Choroid plexus epithelial cell (primary cell): ENCODE measurements around the gene TXNRD2.
A peak's percentile ranks its signal among the peaks of the same experiment; 100 is the strongest.
"Not testable (repeated sequence)": the region's sequence is repeated elsewhere in the genome, so short reads cannot be mapped to it uniquely, and the experiment has no call there.

Experiments
- DNase-seq: peaks from one replicate; pipeline ENCODE4 v3.0.0-alpha.2; 2010; ENCODE audit warnings: low read depth
- H3K4me3 ChIP-seq: 2 replicates; pipeline ENCODE4 v1.5.1; 2011; ENCODE audit warnings: low read depth, mild to moderate bottlenecking, control low read depth, low read length, moderate library complexity
- TF ChIP-seq, protein P1 (sequence below): conservative IDR thresholded peaks from 2 replicates; pipeline ENCODE4 v1.5.1; 2011; ENCODE audit warnings: low read depth, mild to moderate bottlenecking, control low read depth, inconsistent platforms, low read length, moderate library complexity

The TXNRD2 gene

DNA sequence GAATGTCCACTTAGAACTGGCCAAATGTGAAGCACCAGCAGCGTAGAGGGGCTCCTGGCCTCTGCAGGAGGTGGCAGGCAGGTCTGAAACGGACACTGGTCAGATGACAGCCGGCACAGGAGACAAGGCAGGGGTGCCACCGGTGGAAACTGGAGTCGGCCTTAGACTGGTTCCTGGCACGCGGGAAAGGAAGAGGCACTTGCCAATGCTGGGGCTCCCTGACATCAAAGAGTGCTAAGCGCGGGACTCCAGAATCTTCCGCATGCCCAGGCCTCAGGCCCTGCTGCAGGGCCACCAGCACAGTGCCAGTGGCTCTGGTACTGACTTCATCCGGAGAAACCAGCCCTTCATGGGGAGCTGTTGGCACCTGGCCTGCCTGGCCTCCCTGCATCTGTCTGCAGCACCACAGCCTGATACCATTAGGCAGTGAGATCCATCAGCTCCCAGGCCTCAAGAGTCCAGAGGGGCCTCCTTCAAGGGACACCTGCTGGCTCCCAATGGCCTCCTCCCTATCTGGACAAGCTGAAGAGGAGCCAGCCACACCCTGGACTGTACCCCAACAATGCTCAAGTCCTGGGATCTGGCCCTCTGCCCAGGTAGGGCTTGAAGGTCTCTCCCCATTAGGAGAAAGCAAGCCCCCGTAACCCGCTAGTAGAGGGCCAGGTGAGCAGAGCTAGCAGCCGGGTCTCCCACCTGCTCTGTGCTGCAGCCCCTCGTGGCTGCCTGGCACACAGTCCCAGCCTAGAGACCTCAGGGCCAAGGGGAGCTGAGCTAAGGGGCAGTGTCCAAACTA, 57.3 kb downstream of the TXNRD2 start:
- TF ChIP-seq, protein P1, sequence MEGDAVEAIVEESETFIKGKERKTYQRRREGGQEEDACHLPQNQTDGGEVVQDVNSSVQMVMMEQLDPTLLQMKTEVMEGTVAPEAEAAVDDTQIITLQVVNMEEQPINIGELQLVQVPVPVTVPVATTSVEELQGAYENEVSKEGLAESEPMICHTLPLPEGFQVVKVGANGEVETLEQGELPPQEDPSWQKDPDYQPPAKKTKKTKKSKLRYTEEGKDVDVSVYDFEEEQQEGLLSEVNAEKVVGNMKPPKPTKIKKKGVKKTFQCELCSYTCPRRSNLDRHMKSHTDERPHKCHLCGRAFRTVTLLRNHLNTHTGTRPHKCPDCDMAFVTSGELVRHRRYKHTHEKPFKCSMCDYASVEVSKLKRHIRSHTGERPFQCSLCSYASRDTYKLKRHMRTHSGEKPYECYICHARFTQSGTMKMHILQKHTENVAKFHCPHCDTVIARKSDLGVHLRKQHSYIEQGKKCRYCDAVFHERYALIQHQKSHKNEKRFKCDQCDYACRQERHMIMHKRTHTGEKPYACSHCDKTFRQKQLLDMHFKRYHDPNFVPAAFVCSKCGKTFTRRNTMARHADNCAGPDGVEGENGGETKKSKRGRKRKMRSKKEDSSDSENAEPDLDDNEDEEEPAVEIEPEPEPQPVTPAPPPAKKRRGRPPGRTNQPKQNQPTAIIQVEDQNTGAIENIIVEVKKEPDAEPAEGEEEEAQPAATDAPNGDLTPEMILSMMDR, result no peak
- H3K4me3 ChIP-seq, result no peak overlapping the region
- DNase-seq, result no peak

DNA sequence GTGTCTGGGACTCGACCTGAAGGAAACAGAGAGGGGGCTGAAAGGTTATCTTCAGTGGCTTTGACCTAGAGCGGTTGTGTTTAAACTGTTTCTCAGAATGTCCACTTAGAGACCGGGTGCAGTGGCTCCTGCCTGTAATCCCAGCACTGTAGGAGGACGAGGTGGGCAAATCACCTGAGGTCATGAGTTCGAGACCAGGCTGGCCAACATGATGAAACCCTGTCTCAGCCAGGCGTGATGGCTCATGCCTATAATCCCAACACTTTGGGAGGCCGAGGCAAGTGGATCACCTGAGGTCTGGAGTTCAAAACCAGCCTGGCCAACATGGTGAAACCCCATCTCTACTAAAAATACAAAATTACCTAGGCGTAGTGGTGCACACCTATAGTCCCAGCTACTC, 58.2 kb downstream of the TXNRD2 start:
- H3K4me3 ChIP-seq, DNase-seq: not testable (repeated sequence)

DNA sequence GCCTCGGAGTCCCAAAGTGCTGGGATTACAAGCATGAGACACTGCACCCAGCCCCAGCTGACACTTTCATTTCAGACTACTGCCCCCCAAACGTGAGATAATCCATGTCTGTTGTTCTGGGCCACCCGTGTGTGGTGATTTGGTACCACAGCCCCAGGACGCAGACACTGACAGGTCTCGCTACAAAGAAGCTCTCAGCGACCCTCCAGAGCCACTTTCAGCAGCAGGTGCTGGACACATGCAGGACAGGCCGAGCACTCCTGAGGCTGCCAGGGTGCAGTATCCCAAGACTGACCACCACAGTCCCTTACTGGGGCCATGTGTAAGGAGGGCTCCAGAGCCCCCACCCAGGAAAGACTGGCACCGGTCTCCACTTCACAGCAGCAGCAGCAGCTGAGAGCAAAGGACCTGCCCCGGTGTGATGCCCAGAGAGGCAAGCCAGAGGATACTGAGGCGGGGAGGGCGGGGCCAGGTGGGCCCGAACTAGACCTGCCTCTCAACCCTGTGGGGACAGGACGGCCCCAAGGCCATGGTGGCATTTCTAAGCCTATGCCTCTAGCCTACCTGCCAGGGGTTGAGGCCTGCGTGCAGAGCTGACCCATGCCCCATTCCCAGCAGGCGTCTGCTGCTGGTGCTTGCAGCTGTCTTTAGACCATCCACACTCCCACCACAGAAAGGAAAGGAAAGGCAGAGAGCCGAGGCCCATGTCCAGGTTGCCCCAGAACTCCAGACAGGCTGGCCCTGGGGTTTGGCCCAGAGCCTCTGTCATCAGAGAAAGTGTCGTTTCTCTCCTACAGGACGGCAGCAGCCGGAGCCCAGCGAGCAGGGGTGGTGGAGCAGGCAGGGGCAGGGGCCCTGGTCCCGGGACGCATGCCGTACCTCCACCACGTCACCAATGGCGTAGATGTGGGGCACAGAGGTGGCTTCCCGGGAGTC, 58.9 kb downstream of the TXNRD2 start:
- no peak for DNase-seq
- H3K4me3 ChIP-seq, result no peak overlapping the region
- TF ChIP-seq, protein P1, result no peak

DNA sequence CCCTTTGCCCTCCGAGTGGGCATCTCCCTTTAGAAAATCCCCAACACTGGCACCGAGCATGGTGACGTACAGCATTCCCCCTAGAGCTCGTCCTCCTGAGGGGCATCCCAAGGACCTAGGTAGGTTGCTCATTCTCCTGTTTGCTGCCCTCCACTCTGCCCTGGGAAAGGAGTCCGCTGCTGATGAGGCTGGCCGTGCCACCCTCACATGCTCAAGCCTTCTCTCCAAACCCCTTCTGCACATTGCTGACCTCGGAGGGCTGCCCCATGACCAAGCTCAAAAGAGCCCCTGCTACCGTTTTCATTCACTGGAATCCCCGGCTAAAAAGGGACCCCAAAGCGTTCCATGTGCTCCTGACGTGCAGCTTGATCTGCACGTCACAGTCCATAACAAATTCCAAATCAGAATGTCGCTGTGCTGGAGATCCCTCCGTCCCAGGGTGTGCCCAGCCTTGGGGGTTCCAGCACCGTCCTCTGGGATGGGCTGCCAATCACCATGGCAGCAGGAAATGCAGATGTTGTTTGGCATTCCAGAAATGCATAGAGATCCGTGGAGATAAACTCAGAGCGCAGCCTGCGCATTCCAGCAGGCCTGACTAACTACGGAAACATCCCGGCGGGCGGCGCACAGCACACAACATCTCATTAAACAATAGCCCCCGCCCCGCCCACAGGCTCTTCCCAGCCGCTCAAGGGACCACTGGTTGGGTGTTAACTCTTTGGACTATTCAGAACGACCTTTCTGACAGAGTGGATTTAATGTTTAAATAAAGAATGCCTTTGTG, 60.6 kb downstream of the TXNRD2 start:
- TF ChIP-seq, protein P1, result no peak
- H3K4me3 ChIP-seq, result no peak overlapping the region

DNA sequence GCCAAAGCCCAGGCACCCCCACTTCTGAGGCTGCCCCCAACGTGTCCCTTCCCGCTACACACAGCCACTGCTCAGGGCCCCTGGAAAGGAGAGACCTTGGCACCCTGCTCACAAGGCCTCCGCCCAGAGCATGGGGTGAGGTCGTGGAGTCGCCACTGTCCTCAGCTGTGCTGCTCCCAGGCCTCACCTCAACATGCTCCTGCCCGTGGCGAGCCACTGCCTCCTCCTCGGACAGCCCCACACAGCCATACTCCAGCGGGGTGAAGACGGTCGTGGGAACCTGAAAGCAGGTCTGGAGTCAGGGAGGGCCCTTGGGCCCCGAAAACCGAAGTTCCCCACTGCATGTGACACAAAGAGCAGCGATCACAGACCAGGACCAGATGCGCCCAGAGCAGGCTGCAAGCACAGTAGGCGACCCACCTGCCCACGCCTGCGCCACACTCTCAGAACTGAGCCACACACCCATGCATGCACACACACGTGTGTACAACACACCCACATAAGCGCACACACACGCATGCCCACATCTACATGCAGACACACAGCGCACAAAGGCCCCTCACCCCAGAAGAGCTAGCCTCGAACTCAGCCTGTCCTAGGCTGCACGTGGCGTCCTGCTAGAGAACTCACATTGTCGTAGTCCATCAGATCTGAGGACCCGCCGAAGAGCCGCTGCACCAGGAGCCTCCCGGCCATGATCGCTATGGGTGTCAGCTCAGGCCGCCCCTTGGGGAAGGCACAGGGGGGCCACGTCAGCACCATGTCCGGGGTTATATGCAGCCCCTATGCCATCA, 61.4 kb downstream of the TXNRD2 start:
- H3K4me3 ChIP-seq, result no peak overlapping the region
- TF ChIP-seq, protein P1, result no peak
- no peak for DNase-seq

More for the DNA sequence above, 60.6 kb downstream of the TXNRD2 start:
- peak; percentile 96 for DNase-seq

DNA sequence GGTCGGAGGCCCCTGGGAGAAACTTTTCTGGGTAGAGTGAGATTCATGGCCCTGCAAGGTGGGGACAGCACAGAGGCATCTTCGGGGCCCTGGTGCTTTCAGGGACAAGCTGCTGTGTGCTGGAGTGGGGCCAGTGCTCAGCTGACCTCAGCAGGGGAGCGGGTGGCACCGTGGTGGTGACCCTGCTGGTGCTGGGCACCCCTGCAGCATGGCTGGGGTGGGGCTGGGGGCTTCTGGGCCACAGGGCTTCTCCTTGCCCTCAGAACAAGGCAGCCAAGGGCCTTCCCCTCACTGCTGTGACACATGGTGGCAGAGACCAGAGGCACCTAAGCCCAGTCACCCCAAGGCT, 62.0 kb downstream of the TXNRD2 start:
- no peak for DNase-seq
- no peak overlapping the region for H3K4me3 ChIP-seq
- TF ChIP-seq, protein P1, result no peak
